NCI-H1105 treated with DMSO at 0.1 percent for 48 hours (cell line): ENCODE results near the gene ANK2.
A peak's percentile ranks its signal among the peaks of the same experiment; 100 is the strongest.

Experiments used
- DNase-seq: peaks from one replicate; lab custom pipeline; 2025; lab: John Stamatoyannopoulos, UW

The ANK2 gene

GRCh38 chr4:113094802-113095201, 45.3 kb downstream of the ANK2 start:
- peak; percentile 21 for DNase-seq

DNA sequence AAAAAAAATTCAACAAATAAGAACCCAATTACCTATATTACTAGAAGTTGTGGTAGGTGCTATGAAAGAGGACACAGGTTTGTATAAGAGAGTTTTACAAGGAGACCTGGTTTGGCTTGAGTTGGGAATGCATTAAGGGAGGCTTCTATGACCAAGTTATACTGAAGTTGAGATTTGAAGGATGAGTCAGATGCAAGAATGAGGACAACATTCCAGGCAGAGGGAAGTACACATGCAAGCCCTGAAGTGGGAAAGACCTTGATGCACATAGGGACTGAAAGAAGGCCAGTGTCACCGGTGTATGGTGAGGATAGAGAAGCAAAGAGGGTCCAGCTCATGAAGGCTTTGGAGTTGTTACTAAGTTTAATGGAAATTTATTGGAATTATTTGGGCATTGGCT, 52.2 kb downstream of the ANK2 start:
- no peak for DNase-seq

- DNase-seq = no peak
Measured at GRCh38 chr4:113103556-113103955, 54.1 kb downstream of the ANK2 start.

DNA sequence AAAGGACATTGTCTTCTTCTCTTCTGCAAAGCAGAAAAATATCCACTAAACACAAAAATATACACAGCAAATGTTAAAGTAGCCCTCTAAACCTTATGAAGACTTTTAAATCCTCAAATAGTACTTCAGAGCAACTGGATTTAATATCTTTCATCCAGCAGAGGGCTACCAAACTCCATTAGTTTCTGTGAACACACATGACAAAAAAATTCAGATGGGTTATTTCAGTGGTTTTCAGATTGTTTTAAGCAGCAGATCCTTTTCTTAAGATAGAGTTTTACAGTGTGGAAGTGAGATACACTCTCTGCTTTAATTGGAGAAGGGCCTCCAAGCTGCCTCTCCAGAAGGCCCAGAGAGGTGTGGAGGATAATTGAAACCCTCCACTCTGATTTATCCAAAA, 56.7 kb downstream of the ANK2 start:
- no peak for DNase-seq

GRCh38 chr4:113109106-113109718, 59.8 kb downstream of the ANK2 start:
- DNase-seq = no peak

GRCh38 chr4:113112338-113112978, 63.0 kb downstream of the ANK2 start:
- no peak for DNase-seq

GRCh38 chr4:113113151-113113550, 63.7 kb downstream of the ANK2 start:
- no peak for DNase-seq

GRCh38 chr4:113114884-113115283, 65.4 kb downstream of the ANK2 start:
- no peak for DNase-seq

GRCh38 chr4:113116414-113117357, 67.2 kb downstream of the ANK2 start:
- DNase-seq = peak; percentile 80

- DNase-seq = no peak
Measured at GRCh38 chr4:113117358-113117702, 67.9 kb downstream of the ANK2 start.

GRCh38 chr4:113122066-113122465, 72.6 kb downstream of the ANK2 start:
- no peak for DNase-seq

GRCh38 chr4:113125418-113125817, 76.0 kb downstream of the ANK2 start:
- DNase-seq = no peak

DNA sequence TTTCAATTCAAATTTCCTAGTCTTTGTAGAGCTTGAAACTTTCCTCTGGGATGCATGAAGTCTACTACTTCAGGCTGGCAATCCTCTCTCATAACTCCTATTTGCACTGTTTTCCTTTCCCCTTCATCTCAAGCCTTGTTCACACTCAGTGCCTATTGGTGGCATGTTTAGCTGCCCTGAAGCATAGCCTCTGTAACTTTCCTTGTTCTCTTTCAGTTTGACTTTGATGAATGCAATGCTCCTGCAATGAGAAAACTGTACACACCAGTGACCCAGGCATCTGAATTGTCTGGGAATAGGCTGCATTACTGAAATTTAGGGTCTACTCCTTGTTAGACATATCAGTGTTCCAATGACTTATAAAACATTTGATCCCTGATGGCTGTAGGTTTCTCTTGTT, 81.7 kb downstream of the ANK2 start:
- no peak for DNase-seq

- DNase-seq = no peak
Measured at GRCh38 chr4:113131621-113132020, 82.2 kb downstream of the ANK2 start.

GRCh38 chr4:113141901-113142346, 92.5 kb downstream of the ANK2 start:
- DNase-seq = peak; percentile 76

- DNase-seq = no peak
Measured at GRCh38 chr4:113142351-113142750, 92.9 kb downstream of the ANK2 start.

- no peak for DNase-seq
Measured at GRCh38 chr4:113144091-113144490, 94.6 kb downstream of the ANK2 start.

- DNase-seq = no peak
Measured at GRCh38 chr4:113145147-113145518, 95.7 kb downstream of the ANK2 start.

- DNase-seq = no peak
Measured at GRCh38 chr4:113145519-113146291, 96.3 kb downstream of the ANK2 start.

DNA sequence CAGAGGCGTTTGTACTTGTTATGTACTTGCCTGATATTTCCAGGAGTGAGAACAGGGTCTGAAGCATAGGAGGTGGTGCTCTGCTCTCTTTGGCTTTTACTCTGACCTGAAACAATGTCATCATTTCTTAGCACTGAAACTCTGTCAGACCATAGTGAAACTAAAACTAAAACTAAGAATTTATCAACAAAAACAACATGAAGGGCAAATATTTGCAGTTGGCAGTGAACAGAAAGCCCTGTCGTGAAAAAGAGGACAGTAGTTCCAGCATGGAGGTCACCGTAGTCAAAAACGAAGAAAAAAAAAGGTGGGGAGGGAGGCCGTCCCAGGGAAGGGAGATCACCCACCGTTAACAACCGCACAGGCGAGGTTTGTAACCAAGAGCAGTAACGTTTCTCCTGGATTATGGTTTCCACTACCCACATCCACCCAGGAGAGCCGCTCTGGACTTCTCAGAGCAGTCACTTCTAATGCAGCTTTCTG, 97.5 kb downstream of the ANK2 start:
- no peak for DNase-seq

GRCh38 chr4:113147498-113148111, 98.2 kb downstream of the ANK2 start:
- no peak for DNase-seq

DNA sequence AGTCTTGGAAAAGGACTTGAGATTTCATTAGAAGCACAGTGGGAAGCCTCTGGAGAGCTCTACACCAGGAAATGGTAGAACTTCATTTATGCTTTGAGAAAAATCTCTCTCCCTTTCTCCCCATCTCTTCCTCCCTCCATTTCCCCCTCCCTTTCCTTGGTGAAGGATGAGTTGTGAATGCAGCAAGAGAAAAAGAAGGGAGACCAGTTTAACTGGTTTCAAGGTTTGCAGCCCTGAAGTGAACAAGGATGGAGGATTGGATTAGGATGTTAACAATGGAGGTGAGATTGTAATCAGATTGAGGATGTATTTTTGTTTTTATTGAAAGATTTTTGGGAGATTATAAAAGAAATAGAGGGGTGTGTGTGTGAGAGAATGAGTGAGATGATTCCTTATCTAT, 99.5 kb downstream of the ANK2 start:
- no peak for DNase-seq
